GM12892 (cell line): Measurements from ENCODE around the gene OSBPL10.

Source experiments
- POLR2AphosphoS5 ChIP-seq: IDR thresholded peaks from 2 replicates; pipeline ENCODE4 v1.6.1; 2011; ENCODE audit warnings: low read depth, low read length, control low read depth
- TAF1 ChIP-seq: IDR thresholded peaks from 2 replicates; pipeline ENCODE4 v1.6.1; 2011; ENCODE audit warnings: low read depth, mild to moderate bottlenecking, control low read depth, low read length, borderline replicate concordance

GRCh38 chr3:31952205-31952604, 28.9 kb downstream of the OSBPL10 start:
- TF ChIP-seq TAF1 = no peak
- TF ChIP-seq POLR2AphosphoS5 = no peak
